Measurements from ENCODE around the gene C14orf180.

DNA sequence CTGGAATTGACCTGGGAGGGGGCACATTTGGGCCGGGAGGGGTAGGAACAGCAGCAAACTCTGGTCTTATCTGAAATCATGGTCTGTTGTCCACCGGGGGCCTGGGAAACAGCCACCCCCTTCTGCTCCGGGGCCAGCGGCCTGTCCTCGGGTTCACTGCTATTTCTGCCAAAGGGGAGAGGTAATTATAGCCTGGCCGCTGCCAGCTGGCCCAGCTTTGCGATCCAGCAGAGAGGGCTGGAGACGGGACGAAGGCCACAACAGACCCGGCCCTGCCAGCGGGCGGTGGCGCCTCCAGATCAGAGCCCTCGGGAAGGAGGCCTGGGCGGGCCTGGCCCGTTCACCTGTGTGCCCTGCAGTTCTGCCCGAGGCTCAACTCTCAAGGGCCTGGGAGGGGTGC, at the start of gene C14orf180:
- no peak for TF ChIP-seq ZNF263 (CRISPR knock-in tag; IDR thresholded peaks at IDR 0.05; ENCODE audit: low read depth)
- TF ChIP-seq GTF2I (CRISPR knock-in tag; conservative IDR thresholded peaks at IDR 0.05): no peak
- TF ChIP-seq, protein P1, sequence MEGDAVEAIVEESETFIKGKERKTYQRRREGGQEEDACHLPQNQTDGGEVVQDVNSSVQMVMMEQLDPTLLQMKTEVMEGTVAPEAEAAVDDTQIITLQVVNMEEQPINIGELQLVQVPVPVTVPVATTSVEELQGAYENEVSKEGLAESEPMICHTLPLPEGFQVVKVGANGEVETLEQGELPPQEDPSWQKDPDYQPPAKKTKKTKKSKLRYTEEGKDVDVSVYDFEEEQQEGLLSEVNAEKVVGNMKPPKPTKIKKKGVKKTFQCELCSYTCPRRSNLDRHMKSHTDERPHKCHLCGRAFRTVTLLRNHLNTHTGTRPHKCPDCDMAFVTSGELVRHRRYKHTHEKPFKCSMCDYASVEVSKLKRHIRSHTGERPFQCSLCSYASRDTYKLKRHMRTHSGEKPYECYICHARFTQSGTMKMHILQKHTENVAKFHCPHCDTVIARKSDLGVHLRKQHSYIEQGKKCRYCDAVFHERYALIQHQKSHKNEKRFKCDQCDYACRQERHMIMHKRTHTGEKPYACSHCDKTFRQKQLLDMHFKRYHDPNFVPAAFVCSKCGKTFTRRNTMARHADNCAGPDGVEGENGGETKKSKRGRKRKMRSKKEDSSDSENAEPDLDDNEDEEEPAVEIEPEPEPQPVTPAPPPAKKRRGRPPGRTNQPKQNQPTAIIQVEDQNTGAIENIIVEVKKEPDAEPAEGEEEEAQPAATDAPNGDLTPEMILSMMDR (IDR thresholded peaks at IDR 0.05): no peak
- TF ChIP-seq, protein P2, sequence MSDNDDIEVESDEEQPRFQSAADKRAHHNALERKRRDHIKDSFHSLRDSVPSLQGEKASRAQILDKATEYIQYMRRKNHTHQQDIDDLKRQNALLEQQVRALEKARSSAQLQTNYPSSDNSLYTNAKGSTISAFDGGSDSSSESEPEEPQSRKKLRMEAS (CRISPR knock-in tag; IDR thresholded peaks at IDR 0.05): no peak
- TF ChIP-seq ETV6 (CRISPR knock-in tag; IDR thresholded peaks at IDR 0.05): no peak
